RWPE2 (cell line): Measurements from ENCODE around the gene CDC16.

Experiments used
- ATAC-seq: fragments of 200-7000 bp; cut with Tn5 transposase; 3 replicates; pipeline ENCODE4 v1.9.1; 2021; ENCODE audit warnings: low read depth
- DNase-seq: peaks from one replicate; pipeline ENCODE4 v3.0.0-alpha.2; 2020; ENCODE audit warnings: low spot score
- H3K27ac ChIP-seq: fragments of 450-650 bp; 2 replicates; pipeline ENCODE4 v1.5.1; 2017; ENCODE audit warnings: mild to moderate bottlenecking; ENCODE audit not compliant: poor library complexity, severe bottlenecking
- H3K27me3 ChIP-seq: fragments of 250-450 bp; sonication (Bioruptor Pico); 2 replicates; pipeline ENCODE4 v1.5.1; 2021; ENCODE audit warnings: mild to moderate bottlenecking, moderate library complexity; ENCODE audit not compliant: insufficient read depth, poor library complexity, severe bottlenecking
- H3K36me3 ChIP-seq: fragments of 250-450 bp; sonication (Bioruptor Pico); 2 replicates; pipeline ENCODE4 v1.5.1; 2020; ENCODE audit warnings: low read depth, mild to moderate bottlenecking, moderate library complexity
- H3K4me1 ChIP-seq: fragments of 250-450 bp; sonication (Bioruptor Pico); 2 replicates; pipeline ENCODE4 v1.5.1; 2021; ENCODE audit warnings: mild to moderate bottlenecking, moderate library complexity; ENCODE audit not compliant: insufficient read depth, poor library complexity, severe bottlenecking
- H3K4me3 ChIP-seq: fragments of 250-450 bp; sonication (Bioruptor Pico); 2 replicates; pipeline ENCODE4 v1.5.1; 2021; ENCODE audit warnings: mild to moderate bottlenecking, moderate library complexity; ENCODE audit not compliant: severe bottlenecking
- H3K9me3 ChIP-seq: fragments of 250-450 bp; sonication (Bioruptor Pico); 2 replicates; pipeline ENCODE4 v1.5.1; 2021; ENCODE audit warnings: mild to moderate bottlenecking, moderate library complexity; ENCODE audit not compliant: severe bottlenecking
- CTCF ChIP-seq: fragments of 450-650 bp; IDR thresholded peaks from one replicate; pipeline ENCODE4 v1.5.1; 2017; ENCODE audit warnings: mild to moderate bottlenecking, moderate library complexity; ENCODE audit not compliant: poor library complexity, severe bottlenecking

The CDC16 gene

GRCh38 chr13:114236227-114236626 is 1.5 kb downstream of the CDC16 start:
- TF ChIP-seq CTCF, result no peak
- no peaks in the 10 kb centered on the region for H3K9me3 ChIP-seq
- H3K36me3 ChIP-seq, result peaks cover 46% of the 10 kb centered on the region

GRCh38 chr13:114237415-114238112 is 2.9 kb downstream of the CDC16 start:
- no peaks in the 10 kb centered on the region for H3K27me3 ChIP-seq
- TF ChIP-seq CTCF, result no peak
- H3K36me3 ChIP-seq, result peaks cover 60% of the 10 kb centered on the region
- H3K4me3 ChIP-seq, result no peak overlapping the region
- H3K27ac ChIP-seq, result no peak overlapping the region
- DNase-seq (no peak), ATAC-seq (no peak)
- peaks cover 10% of the 10 kb centered on the region for H3K4me1 ChIP-seq
- H3K9me3 ChIP-seq, result no peaks in the 10 kb centered on the region

More at GRCh38 chr13:114236227-114236626, 1.5 kb downstream of the CDC16 start:
- no peaks in the 10 kb centered on the region for H3K27me3 ChIP-seq
- peak overlapping the region; percentile 83 for H3K4me3 ChIP-seq
- H3K27ac ChIP-seq, result no peak overlapping the region
- H3K4me1 ChIP-seq, result peaks cover 10% of the 10 kb centered on the region
- no peak for ATAC-seq
- no peak for DNase-seq

GRCh38 chr13:114241918-114242317 is 7.2 kb downstream of the CDC16 start:
- H3K9me3 ChIP-seq, result no peaks in the 10 kb centered on the region
- ATAC-seq (no peak), DNase-seq (no peak)
- no peak overlapping the region for H3K27ac ChIP-seq
- TF ChIP-seq CTCF, result no peak
- H3K27me3 ChIP-seq, result no peaks in the 10 kb centered on the region
- peaks cover 94% of the 10 kb centered on the region for H3K36me3 ChIP-seq
- no peak overlapping the region for H3K4me3 ChIP-seq
- no peaks in the 10 kb centered on the region for H3K4me1 ChIP-seq

- no peak overlapping the region for H3K4me3 ChIP-seq
- no peaks in the 10 kb centered on the region for H3K4me1 ChIP-seq
- ATAC-seq (no peak), DNase-seq (no peak)
- peaks cover 100% of the 10 kb centered on the region for H3K36me3 ChIP-seq
- no peaks in the 10 kb centered on the region for H3K27me3 ChIP-seq
- no peaks in the 10 kb centered on the region for H3K9me3 ChIP-seq
- TF ChIP-seq CTCF, result no peak
- H3K27ac ChIP-seq, result no peak overlapping the region
Measured at GRCh38 chr13:114243971-114244370, 9.3 kb downstream of the CDC16 start.

GRCh38 chr13:114244637-114245036 is 9.9 kb downstream of the CDC16 start:
- Histone ChIP-seq H3K36me3 (peaks cover 100% of the 10 kb centered on the region), H3K4me3 (no peak overlapping the region), H3K9me3 (no peaks in the 10 kb centered on the region), H3K27me3 (no peaks in the 10 kb centered on the region), H3K27ac (no peak overlapping the region), H3K4me1 (no peaks in the 10 kb centered on the region)
- TF ChIP-seq CTCF, result no peak
- DNase-seq (no peak), ATAC-seq (no peak)
